G401.6 (cell line): ENCODE measurements around the gene A4GNT.
"Not testable (repeated sequence)": the region's sequence is repeated elsewhere in the genome, so short reads cannot be mapped to it uniquely, and the experiment has no call there.

Experiments used
- FAIRE-seq: peaks from 2 replicates; lab custom pipeline; 2012; peaks lifted over from hg19 to GRCh38; lab: Jason Lieb, UNC

The A4GNT gene

DNA sequence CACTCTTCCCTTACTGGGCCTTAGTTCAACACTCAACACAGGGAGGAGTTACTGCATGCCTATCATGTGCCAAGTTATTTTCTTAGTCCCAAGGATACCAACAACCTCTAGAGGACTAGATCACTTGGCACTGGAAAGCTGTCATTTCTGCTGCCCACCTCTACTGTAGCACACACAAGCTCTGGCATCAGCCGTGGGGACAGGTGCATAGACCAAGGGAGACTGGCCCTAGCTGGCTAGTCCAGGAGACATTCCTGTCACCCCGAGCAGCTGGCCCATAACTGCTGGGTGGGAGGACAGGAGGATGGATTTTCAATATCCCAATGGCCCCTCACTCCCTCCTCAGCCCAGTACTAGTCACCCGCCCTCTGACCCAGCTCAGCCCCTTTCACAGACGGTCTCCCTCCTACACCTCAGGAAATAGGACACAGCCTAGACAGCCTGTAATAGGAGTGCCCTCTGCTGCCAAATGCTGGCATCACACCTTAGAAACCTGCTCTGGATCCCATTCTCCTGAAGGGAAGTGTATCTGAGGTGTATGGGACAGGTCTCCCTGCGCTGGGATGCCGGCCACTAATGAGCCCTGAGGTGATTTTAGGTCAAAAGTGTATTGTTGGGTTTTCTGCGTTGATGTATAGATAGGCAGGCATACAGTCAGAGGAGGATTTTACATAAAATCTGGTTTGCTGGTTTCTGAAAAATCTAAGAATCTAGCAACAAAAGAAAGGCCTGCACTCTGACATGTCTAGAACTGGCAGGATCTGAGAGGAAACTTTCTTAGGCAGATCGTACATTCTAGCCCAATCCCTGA, 13.4 kb downstream of the A4GNT start:
- FAIRE-seq: peak; percentile 91

DNA sequence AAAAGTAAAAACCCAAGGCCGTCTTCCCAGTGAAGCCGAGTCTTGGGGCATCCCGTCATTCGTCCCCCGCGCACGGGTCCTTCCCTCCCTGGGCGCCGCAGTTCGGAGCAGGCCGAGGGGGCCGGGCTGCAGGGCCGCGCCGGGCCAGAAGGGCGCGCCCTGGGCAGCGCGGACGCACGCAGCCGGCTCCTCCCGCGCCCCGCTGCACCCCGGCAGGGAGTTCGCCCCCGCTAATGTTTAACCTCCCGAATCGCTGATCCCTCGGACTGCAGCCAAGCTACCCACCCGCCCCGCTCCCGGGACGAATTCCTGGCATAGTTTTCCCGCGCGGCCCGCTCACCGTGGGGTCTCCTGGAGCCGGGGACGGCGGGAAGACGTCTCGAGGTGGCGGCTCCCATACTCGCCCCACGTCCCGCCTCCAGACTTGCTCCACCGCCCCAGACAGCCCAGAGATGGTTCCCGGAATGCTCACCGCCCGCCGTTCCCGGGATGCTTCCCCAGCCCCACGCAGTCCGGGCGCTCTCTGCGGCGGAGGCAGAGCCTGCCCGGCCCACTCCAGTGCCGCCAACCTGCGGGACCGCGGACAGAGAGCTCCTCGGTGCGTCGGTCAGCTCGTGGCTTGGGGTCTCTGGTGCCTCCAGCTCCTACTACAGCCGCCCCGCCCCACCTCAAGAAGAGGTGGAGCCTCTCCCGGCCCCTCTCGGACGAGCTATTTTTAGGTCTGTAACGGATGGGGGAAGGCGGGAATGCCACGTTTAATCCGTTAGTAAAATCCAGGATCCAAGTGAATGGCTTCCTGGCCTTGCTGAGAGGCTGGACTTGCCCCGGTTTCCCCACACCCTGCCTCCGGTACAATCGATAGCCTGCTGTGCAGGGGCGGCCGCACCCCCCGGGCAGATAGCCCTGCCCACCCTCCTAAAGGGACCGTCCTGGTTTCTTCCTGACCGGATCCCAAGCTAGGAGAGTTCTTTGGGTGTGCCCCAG, 16.9 kb downstream of the A4GNT start, which contains the start of gene DZIP1L:
Gene DZIP1L, minus strand, starts transcription at position 621 of the 984 bp plus-strand sequence. CDS start 11,637 bp downstream, outside the sequence.
- FAIRE-seq: peak; percentile 82

DNA sequence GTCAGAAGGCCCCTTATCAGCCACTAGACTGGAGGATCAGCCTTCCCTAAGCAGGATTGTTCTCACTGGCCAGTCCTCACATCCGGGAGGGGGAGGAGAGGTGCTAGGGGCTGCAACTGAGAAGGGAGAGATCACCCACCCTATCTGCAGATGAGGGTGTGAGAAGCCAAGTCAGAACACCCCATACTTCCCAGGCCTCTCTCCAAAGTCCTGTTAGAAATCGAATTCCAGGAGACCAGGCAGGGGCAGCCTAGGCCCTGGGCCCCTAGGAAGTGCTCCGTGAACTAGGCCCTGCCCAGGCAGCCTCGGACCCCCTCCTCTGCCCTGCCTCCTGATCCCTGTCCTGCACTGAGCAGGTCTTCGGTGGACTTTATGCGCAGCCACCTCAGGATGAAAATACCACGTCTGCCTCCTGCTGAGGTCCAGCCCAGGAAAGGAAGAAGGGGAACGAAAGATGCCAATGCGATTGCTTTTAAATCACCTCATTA, 17.7 kb downstream of the A4GNT start:
- no peak for FAIRE-seq

DNA sequence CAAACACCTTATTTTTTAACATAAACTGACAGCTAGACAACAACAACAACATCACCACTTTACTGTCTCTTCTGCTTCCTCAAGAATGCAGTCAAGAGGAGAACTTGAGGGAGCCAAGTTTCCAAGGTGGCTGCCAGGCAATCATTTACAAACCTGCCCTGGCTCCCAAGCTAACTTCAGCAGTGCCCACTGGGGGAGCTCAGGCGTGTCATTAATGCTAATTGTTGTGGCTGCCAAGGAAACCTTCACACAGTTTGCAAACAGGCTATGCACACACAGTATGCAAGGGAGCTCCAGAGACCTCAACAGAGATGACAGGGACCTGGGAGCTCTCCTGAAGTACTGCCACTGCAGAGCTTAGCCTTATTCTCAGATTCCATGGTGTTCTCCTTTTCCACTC, 18.9 kb downstream of the A4GNT start:
- FAIRE-seq: no peak

DNA sequence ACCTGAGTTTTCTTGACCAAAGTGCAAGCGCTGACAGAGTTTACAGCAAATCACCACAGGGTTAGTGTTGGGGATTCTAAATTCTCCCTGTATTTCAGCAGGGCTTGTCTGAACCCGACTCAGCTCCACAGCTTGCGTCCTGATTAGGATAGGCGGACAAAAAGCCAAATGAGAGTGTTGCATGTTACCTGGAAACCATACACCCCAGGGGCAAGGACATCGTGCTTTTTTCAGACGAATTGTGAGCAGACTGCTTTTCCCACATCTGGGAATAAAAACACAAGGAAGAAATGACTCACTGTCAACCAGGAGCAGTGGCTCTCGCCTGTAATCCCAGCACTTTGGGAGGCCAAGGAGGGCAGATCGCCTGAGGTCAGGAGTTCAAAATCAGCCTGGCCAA, 19.8 kb downstream of the A4GNT start:
- FAIRE-seq: no peak

DNA sequence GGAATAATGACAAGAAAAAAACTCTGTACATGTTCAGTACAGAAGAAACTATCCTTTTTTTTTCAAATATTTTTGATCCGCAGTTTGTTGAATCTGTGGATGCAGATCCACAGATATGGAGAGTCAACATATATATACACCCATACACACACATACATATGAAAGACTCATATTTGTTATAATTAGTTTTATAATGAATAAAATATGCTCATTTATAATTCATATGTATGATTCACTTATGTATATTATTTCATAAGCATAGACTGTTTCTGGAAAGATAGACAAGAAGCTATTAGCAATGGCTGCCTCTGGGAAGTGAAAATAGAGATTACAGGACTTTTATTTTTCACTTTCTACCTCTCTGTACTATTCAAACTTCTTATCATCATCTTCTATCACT, 26.6 kb downstream of the A4GNT start:
- FAIRE-seq: no peak

DNA sequence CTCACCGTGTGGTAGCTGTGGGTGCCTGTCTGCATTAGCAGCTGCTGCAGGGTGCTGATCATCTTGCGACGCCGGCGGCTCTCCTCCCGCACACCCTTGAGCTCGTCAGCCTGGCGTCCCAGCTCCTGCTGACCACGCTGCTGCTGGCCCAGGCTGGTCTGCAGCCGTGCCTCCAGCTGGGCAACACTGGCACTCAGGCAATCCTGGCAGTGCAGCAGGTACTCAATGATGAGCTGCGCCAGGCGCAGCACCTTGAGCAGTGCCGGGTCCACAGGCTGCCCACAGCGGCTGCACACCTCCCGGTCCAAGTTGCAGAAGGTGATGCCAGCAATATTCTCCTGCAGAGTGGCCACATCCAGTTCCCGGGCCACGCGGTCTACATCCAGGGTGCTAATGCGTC, 28.7 kb downstream of the A4GNT start:
- FAIRE-seq: no peak

DNA sequence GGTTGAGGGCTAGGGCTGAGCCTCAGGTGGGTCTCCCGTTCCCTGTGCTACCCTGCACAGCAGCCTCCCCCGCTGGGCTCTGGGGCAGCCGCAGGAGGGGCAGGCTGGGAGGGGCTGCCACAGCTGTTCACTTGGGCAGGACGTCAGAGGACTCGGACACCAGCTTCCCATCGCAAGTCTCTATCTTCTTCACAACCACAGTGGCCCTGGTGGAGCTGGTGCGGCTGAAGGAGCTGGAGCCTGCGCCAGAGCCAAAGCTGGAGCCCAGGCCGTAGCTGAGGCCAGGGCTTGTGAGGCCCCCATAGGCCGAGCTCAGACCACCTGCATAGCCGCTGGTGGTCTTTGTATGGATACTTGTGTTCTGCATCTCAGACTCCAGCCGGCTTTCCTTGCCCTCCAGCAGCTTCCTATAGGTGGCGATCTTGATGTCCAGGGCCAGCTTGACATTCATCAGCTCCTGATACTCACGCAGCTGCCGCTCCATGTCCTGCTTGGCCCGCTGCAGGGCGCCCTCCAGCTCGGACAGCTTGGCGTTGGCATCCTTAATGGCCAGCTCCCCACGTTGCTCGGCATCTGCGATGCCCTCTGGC, 30.7 kb downstream of the A4GNT start:
- FAIRE-seq: not testable (repeated sequence)

DNA sequence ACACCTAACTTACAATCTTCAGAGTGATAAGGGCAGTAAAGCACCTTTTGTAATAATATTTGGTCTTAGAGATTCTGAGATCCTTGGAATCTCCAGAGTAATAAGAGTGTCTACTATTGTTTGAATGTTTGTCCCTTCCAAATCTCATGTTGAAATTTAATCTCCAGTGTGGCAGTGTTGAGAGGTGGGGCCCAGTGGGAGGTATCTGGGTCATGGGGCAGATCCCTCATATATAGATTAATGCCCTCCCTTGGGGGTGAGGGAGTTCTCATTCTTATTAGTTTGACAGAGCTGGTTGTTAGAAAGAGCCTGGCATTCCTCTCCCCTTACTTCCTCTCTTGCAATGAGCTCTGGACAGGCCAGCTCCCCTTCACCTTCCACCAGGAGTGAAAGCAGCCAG, 32.8 kb downstream of the A4GNT start:
- no peak for FAIRE-seq

DNA sequence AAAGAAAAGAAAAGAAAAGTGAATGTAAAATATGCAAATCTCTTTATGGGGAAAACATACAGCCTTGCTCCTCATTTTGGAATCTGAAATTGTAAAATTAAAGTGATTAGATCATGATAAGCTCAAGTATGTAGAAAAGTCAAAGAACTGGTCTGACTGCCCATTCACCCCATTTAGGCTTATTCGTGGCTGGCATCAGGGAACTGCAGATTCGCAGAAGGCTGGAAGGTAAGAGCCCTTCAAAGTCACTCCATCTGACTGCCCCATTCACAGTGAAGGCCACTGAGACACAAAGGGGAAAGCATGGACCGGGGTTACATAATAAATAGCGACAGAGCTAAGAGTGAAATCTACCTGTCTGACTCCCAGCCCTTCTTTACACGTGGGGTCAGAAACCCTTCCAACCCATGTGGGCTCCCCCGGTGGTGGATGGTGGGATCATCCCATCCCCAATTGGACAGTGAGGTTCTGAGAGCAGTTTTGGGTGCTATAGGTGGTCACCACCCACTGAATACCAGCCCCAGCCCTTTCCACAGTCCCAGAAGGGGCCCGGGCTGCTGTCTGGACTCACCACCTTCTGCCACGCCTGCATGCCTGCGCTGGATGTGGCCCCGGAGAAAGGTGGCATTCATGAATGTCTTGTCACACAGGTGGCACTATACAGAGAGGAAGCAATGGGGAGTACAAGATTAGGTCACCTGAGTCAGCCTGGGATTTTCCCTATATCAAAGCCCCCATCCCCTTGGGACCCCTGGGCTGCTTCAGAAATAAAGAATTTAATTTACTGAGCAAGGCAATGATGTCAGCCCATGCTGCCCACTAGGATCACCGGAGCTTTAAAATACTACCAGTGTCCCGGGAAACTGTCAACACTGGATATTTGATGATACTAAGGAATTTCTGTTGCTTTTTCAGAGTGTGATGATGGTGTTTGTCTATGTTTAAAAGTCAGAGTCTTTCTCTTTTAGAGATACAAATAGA, 34.7 kb downstream of the A4GNT start:
- no peak for FAIRE-seq

DNA sequence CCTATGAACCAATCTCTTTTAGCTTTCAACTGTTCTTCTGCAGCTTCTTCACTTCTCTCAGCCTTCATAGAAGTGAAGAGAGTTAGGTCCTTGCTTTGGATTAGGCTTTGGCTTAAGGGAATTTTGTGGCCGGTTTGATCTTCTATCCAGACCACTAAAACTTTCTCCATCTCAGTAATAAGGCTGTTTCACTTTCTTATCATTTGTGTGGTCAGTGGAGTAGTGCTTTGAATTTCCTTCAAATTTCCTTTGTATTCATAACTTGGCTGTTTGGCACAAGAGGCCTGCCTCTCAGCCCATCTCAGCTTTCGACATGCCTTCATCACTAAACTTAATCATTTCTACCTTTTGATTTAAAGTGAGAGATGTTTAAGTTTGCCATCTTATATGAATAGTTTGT, 38.5 kb downstream of the A4GNT start:
- FAIRE-seq: no peak

DNA sequence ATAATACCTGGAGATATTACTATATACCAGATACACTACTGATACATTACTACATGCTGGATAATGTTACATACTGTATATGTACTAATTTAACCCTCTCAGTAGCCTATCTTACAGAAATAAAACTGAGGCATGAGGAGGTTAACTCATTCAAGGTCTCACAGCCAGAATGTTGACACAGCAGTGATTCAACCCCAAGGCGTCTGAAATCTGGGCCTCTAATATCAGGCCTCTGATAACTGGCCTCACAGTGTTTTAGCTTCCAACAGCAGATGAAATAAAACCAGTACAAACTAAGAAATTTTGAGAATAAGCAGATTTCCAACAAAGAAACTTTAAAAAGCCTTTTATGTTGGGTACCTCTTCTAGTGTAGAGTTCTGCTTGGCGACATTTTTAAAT, 40.2 kb downstream of the A4GNT start:
- no peak for FAIRE-seq

DNA sequence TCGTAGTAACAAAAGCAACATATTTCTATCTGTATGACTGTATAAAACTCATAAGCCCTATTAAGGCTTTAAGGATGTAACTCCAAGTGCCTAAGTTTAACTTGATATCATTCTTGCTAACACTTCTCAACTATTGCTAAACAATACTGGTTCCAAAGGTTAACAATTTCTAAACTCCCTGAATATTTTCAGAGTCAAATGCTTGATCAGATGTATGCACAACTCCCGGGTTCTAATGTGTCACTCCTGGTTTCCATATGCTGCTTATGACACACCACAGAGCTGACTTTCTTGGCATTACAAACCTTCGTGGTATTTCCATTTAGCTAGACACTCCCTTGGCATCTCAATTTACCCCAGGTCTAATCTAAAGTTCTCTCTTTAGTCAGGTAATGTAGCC, 43.1 kb downstream of the A4GNT start:
- FAIRE-seq: no peak

DNA sequence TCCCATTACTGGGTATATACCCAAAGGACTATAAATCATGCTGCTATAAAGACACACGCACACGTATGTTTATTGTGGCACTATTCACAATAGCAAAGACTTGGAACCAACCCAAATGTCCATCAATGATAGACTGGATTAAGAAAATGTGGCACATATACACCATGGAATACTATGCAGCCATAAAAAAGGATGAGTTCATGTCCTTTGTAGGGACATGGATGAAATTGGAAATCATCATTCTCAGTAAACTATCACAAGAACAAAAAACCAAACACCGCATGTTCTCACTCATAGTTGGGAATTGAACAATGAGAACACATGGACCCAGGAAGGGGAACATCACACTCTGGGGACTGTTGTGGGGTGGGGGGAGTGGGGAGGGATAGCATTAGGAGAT, 46.4 kb downstream of the A4GNT start:
- FAIRE-seq: not testable (repeated sequence)

DNA sequence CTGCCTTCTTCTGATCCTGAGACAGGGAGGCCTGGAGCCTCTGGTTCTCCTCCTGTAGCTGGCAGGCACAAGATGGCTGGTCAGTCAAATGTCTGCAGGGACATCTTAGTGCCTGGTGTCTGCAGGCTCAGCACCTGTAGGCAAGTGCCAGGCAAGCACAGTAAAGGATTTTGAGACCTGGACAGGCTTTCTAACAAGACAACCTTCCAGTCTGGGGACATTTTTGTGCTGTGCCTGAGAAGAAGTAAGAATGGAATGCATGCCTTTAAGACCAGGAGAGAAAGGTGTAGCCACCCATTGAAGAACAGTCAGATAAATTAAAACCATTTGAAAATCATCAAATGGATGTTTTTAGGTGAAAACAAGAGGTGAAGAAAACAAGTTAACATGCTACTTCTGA, 48.0 kb downstream of the A4GNT start:
- FAIRE-seq: no peak

DNA sequence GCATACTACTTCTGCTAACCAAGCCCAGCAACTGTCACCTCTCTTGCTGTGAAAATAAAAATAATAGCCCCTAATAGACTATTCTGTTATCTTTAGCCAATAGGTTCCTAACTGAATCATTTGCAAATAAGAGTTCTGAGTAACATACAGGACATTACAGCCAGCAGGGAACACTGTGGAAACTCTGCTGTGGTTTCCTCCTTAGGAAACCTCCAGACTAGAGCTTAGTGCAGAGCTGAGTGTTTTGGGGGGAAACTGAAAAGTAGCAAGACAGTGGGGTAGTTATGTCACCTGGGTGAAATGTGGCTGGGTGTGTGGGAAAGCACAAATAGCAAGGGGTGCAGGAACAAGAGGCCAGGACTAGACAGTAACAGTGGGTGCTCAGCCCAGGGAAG, 49.2 kb downstream of the A4GNT start:
- FAIRE-seq: no peak

DNA sequence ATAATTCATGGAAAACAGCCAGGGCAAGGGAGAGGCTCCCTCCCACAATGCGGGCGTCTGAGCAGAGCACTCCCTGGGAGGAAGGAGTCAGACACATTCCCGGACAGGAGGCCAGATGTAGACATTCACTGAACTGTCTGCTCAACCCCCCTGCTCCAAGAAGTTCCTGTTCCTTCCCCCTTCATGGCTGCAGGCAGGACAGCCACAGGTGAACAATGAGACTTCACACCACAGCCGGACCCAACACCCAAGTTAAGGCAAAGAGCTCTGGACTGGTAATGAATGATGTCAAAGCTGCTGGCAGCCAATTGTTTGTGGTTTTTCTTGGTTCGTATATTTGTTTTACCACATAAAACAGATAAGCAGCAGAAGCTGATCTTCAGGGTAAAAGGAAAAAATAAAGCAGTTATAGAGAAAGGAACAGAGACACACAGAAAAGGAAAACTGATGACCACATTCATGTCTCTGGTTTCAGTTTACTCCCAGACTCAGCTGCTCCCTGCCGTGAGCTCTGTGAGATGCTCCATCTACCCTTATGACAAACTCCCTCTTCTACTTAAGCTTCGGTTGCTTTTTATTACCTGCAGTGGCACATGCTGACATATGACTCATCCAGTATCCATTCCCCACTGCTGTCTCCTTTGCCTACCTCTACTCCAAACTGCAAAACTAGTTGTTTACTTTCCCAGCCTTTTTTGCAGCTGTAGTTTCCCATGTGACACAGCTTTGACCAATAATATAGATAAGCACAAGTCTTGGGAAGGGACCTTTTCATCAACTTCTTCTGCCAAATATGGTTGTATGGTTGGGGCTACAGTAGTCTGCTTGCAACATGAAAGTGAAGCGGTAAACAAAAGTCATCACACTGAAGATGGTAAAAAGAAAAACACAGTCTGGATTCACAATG, 49.9 kb downstream of the A4GNT start:
- no peak for FAIRE-seq

DNA sequence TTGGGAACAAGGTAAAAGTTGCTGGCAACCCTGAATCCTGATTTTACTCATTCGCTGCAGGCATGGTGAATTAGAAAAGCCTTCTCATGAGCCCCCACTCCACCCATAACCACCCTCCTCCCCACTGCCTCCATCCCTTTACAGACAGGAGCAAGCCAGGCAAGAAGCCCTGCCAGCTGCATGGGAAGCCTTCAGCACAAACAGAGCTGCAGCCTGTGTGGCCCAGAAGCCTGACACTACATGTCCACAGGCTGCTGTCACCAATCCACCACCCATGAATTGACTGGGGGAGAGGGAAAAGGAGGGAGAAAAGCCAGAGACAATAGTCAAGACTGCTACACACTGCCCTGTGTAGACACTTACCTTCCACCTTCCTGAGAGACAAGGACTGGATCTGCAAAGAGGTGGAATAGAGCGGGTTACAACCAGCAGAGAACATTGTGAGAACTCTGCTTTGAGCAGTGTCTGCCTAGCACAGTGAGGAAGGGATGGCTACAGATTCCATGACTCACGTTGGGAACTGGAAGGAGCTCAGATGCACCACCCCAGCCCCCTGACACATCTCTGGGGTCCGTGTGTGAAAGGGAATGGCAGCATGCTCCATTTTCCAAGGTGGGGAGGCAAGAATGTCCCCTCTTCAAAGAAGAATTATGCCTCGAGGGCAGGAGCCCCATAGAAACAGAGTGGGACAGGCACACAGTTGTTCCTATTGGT, 50.7 kb downstream of the A4GNT start:
- no peak for FAIRE-seq

DNA sequence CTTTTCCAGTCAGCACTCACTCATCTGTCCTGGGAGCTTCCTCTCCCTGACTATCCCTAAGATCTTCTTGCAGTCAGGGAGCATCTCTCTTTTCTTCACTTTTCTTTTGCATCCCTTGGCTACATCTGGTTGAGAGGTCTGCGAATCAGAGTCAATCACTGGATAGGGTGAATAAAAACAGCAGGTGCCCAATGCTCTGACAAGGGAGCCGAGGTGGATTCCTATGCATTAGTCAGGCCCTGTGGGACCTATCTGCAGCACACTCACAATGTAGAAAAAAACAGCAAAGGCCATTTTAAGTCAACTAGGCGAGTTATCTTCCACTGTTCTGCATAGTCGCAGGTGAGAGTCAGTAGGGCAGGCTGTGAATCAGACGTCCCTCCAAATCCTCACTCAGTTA, 52.3 kb downstream of the A4GNT start:
- no peak for FAIRE-seq

DNA sequence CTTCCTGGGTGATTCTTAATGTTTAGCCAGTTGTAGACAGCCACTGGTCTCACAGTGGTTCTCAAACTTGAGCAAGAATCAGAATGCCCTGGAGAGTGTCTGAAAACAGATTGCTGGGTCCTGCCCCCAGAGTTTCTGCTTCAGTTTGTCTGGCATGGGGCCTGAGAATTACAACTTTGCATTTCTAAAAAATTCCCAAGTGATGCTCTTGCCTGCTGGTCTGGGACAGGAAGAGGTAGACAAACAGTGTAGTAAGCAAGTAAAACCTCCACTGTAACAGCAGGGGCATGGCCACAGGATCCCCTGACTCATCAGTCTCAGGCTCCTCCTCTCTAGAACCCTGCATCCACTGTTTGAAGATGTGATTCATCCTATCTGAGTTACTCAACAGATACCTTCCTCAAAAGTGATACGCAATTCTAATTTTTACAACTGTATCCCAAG, 53.3 kb downstream of the A4GNT start:
- no peak for FAIRE-seq
